PFSK-1 (cell line): Measurements from ENCODE around the gene PRR9.

Experiments used
- FOXP2 ChIP-seq: optimal IDR thresholded peaks from 2 replicates; pipeline ENCODE3; 2011; ENCODE audit warnings: borderline replicate concordance, control low read depth, inconsistent platforms; ENCODE audit not compliant: insufficient read depth; ENCODE audit errors: extremely low read length, extremely low read depth
- POLR2AphosphoS5 ChIP-seq: IDR thresholded peaks from 2 replicates; pipeline ENCODE4 v1.6.1; 2012; ENCODE audit warnings: low read depth, mild to moderate bottlenecking, control low read depth, low read length, moderate library complexity
- SIN3A ChIP-seq: IDR thresholded peaks from 2 replicates; pipeline ENCODE4 v1.6.1; 2012; ENCODE audit warnings: mild to moderate bottlenecking, low read length, moderate library complexity, borderline replicate concordance; ENCODE audit not compliant: insufficient read depth
- TAF1 ChIP-seq: IDR thresholded peaks from 2 replicates; pipeline ENCODE4 v1.6.1; 2012; ENCODE audit warnings: low read length, control low read depth, borderline replicate concordance; ENCODE audit not compliant: insufficient read depth
- TF ChIP-seq, protein P1 (sequence below), 2 experiments: IDR thresholded peaks; 2 replicates each; pipeline versions ENCODE4 v1.6.1 to v1.8.0; 2011 to 2012; ENCODE audit warnings: low read depth in 2 of 2, low read length in 2 of 2, control low read depth in 1 of 2, inconsistent platforms in 1 of 2, mild to moderate bottlenecking in 1 of 2, moderate library complexity in 1 of 2; ENCODE audit not compliant: insufficient read depth in 1 of 2

The PRR9 gene

DNA sequence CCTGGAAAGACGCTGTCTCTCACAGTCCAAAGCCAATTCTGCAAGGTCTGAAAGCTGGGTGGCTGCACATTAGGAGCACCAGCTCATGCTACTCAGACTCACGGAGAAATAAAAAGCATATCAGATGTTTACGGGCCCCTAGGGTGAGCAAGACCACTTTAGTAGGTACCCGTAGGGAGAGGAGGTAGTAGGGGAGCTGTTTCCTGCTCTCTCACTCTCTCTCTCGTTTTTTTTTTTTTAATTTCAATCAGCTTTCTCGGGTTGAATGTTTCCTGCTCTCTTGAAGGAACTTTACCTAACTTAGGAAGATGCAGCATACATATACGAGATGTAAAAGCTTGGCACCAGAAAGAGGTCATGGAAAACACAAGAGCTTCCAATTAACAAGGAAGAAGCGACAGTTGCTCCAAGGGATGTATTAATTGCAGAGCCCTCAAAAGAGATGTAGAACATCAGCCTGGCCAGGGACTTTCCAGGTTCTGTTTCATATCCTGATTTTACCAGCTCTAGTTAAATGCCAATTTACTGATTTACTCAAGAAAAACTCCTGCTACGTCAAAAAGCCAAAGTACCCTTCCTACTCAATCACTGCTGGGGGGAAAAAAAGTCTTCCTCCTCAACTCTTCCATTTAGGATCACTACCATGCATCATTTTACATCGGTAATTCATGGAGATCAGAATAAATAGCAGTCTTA is 45.2 kb downstream of the PRR9 start:
- TF ChIP-seq TAF1 (no peak), FOXP2 (no peak), POLR2AphosphoS5 (no peak), SIN3A (no peak)
- TF ChIP-seq, protein P1, sequence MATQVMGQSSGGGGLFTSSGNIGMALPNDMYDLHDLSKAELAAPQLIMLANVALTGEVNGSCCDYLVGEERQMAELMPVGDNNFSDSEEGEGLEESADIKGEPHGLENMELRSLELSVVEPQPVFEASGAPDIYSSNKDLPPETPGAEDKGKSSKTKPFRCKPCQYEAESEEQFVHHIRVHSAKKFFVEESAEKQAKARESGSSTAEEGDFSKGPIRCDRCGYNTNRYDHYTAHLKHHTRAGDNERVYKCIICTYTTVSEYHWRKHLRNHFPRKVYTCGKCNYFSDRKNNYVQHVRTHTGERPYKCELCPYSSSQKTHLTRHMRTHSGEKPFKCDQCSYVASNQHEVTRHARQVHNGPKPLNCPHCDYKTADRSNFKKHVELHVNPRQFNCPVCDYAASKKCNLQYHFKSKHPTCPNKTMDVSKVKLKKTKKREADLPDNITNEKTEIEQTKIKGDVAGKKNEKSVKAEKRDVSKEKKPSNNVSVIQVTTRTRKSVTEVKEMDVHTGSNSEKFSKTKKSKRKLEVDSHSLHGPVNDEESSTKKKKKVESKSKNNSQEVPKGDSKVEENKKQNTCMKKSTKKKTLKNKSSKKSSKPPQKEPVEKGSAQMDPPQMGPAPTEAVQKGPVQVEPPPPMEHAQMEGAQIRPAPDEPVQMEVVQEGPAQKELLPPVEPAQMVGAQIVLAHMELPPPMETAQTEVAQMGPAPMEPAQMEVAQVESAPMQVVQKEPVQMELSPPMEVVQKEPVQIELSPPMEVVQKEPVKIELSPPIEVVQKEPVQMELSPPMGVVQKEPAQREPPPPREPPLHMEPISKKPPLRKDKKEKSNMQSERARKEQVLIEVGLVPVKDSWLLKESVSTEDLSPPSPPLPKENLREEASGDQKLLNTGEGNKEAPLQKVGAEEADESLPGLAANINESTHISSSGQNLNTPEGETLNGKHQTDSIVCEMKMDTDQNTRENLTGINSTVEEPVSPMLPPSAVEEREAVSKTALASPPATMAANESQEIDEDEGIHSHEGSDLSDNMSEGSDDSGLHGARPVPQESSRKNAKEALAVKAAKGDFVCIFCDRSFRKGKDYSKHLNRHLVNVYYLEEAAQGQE (IDR thresholded peaks at IDR 0.05; ENCODE audit: insufficient read depth in 1 of 2, low read depth in 2 of 2, low read length in 2 of 2) = no peak

DNA sequence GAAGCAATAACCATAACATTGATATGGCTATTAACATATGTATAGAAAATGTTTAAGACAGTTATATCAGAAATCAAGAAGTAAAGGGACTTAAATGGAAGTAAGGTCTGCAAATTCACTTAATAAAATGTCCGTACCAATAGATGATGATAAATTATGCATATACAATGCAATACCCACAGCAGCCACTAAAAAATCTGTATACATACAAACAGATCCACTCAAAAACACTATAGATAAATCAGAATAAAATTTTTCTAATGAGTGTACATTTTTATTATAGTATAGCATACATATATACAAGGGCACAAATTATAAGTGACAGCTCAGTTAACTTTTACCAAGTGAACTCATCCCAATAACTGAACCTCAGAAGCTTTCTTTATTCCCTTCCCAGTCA is 48.1 kb downstream of the PRR9 start:
- TF ChIP-seq TAF1 (no peak), FOXP2 (no peak), POLR2AphosphoS5 (no peak), SIN3A (no peak)
- TF ChIP-seq, protein P1 (IDR thresholded peaks at IDR 0.05; ENCODE audit: insufficient read depth in 1 of 2, low read depth in 2 of 2, low read length in 2 of 2) = no peak
